Stimulated activated CD4-positive, alpha-beta T cell treated with anti-CD3 and anti-CD28 coated beads, Interleukin-15, amount 100 ng/mL, for 1 hour (primary cell): ENCODE results near the gene GGTLC2.
"Not testable (repeated sequence)": the region's sequence is repeated elsewhere in the genome, so short reads cannot be mapped to it uniquely, and the experiment has no call there.

Experiments used
- DNase-seq, 2 donors: peaks; one replicate each; pipeline ENCODE4 v3.0.0-alpha.2; 2020; ENCODE audit warnings: low read depth in 1 of 2, low spot score in 1 of 2

GGTLC2 gene

GRCh38 chr22:22644314-22644713 lies at the start of gene GGTLC2:
Gene GGTLC2 (plus strand): TSS chr22:22644614. CDS start chr22:22646346, 1,732 bp downstream.
- DNase-seq: not testable (repeated sequence)

- no peak for DNase-seq
Observed at GRCh38 chr22:22595001-22595835, 49.2 kb upstream of the GGTLC2 start.

- no peak for DNase-seq
Observed at GRCh38 chr22:22598144-22598543, 46.3 kb upstream of the GGTLC2 start.

GRCh38 chr22:22599248-22599647 lies 45.2 kb upstream of the GGTLC2 start:
- DNase-seq: no peak

- DNase-seq: no peak
Observed at GRCh38 chr22:22600531-22601261, 43.7 kb upstream of the GGTLC2 start.

GRCh38 chr22:22603470-22603947 lies 40.9 kb upstream of the GGTLC2 start:
- no peak for DNase-seq

- no peak for DNase-seq
Observed at GRCh38 chr22:22604326-22605073, 39.9 kb upstream of the GGTLC2 start.

- no peak for DNase-seq
Observed at GRCh38 chr22:22605074-22605404, 39.4 kb upstream of the GGTLC2 start.

- DNase-seq: not testable (repeated sequence)
Observed at GRCh38 chr22:22608022-22608421, 36.4 kb upstream of the GGTLC2 start.

GRCh38 chr22:22609291-22609690 lies 35.1 kb upstream of the GGTLC2 start:
- no peak for DNase-seq

GRCh38 chr22:22612516-22612915 lies 31.9 kb upstream of the GGTLC2 start:
- no peak for DNase-seq

- no peak for DNase-seq
Observed at GRCh38 chr22:22614065-22614464, 30.3 kb upstream of the GGTLC2 start.

GRCh38 chr22:22616636-22617035 lies 27.8 kb upstream of the GGTLC2 start:
- DNase-seq: no peak

GRCh38 chr22:22618448-22618847 lies 26.0 kb upstream of the GGTLC2 start:
- DNase-seq: no peak

- no peak for DNase-seq
Observed at GRCh38 chr22:22618923-22619322, 25.5 kb upstream of the GGTLC2 start.

GRCh38 chr22:22619765-22620414 lies 24.5 kb upstream of the GGTLC2 start:
- DNase-seq: no peak

GRCh38 chr22:22628546-22629495 lies 15.6 kb upstream of the GGTLC2 start:
- DNase-seq: not testable (repeated sequence)

- not testable (repeated sequence) for DNase-seq
Observed at GRCh38 chr22:22631223-22631652, 13.2 kb upstream of the GGTLC2 start.

GRCh38 chr22:22632226-22632625 lies 12.2 kb upstream of the GGTLC2 start:
- DNase-seq: not testable (repeated sequence)

- DNase-seq: not testable (repeated sequence)
Observed at GRCh38 chr22:22633533-22633932, 10.9 kb upstream of the GGTLC2 start.
